D721Med (cell line): Measurements from ENCODE around the gene PRKRIP1.
"Not testable (repeated sequence)": the region's sequence is repeated elsewhere in the genome, so short reads cannot be mapped to it uniquely, and the experiment has no call there.

Experiments used
- DNase-seq: peaks from one replicate; pipeline ENCODE4 v3.0.0; 2011; ENCODE audit warnings: low spot score; ENCODE audit not compliant: insufficient read length
- FAIRE-seq: peaks from 2 replicates; lab custom pipeline; 2011; peaks lifted over from hg19 to GRCh38; lab: Jason Lieb, UNC
- TF ChIP-seq, protein P1 (sequence below): IDR thresholded peaks from 2 replicates; pipeline ENCODE4 v1.5.1; 2012; ENCODE audit warnings: mild to moderate bottlenecking, control low read depth; ENCODE audit not compliant: insufficient read depth; ENCODE audit errors: missing control alignments

The PRKRIP1 gene

DNA sequence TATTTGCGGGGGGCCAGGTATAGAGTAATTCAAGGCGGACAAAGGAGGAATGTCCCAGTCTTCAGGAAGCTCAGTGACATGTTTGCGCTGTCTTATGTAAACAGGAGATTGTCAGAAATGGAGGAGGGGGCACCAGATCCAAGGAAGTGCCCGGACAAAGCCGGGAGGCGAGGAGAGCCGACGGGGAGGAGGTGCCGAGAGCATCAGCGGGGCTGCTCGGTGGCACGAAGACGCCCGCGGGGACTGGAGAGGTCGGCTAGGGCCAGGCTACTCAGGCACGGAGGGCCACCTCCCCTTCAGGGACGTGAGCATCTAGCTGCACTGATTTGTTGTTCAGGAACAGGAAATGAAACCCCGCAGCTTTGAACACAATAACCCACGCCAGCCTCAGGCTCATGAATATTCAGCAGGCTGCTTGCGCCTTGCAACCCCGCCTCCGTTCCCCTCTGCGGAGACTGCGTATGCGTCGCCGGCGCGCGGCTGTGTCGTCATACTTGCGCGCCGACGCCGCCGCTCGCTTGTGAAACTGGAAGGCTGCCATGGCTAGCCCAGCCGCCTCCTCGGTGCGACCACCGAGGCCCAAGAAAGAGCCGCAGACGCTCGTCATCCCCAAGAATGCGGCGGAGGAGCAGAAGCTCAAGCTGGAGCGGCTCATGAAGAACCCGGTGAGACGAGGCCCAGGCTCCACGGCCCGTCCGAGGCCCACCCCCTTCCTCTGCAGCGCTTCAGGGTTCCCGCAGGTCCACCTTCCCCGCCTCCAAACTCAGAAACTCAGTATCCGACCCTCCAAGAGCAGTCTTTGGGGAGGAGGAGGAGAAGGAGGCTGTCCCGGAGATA is at the start of gene PRKRIP1:
Gene PRKRIP1 (plus strand): TSS at position 491 of the 837 bp plus-strand sequence. CDS start 49 bp downstream, at position 540.
- TF ChIP-seq, protein P1, sequence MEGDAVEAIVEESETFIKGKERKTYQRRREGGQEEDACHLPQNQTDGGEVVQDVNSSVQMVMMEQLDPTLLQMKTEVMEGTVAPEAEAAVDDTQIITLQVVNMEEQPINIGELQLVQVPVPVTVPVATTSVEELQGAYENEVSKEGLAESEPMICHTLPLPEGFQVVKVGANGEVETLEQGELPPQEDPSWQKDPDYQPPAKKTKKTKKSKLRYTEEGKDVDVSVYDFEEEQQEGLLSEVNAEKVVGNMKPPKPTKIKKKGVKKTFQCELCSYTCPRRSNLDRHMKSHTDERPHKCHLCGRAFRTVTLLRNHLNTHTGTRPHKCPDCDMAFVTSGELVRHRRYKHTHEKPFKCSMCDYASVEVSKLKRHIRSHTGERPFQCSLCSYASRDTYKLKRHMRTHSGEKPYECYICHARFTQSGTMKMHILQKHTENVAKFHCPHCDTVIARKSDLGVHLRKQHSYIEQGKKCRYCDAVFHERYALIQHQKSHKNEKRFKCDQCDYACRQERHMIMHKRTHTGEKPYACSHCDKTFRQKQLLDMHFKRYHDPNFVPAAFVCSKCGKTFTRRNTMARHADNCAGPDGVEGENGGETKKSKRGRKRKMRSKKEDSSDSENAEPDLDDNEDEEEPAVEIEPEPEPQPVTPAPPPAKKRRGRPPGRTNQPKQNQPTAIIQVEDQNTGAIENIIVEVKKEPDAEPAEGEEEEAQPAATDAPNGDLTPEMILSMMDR = no peak
- FAIRE-seq (no peak), DNase-seq (peak; percentile 70)

GRCh38 chr7:102346983-102347382 is 49.2 kb upstream of the PRKRIP1 start:
- not testable (repeated sequence) for DNase-seq, FAIRE-seq

GRCh38 chr7:102356344-102356743 is 39.8 kb upstream of the PRKRIP1 start, which contains the start of gene SPDYE6:
TSS of gene SPDYE6 (minus strand) at chr7:102356444. CDS start at chr7:102356023, 421 bp downstream.
- not testable (repeated sequence) for DNase-seq, FAIRE-seq

DNA sequence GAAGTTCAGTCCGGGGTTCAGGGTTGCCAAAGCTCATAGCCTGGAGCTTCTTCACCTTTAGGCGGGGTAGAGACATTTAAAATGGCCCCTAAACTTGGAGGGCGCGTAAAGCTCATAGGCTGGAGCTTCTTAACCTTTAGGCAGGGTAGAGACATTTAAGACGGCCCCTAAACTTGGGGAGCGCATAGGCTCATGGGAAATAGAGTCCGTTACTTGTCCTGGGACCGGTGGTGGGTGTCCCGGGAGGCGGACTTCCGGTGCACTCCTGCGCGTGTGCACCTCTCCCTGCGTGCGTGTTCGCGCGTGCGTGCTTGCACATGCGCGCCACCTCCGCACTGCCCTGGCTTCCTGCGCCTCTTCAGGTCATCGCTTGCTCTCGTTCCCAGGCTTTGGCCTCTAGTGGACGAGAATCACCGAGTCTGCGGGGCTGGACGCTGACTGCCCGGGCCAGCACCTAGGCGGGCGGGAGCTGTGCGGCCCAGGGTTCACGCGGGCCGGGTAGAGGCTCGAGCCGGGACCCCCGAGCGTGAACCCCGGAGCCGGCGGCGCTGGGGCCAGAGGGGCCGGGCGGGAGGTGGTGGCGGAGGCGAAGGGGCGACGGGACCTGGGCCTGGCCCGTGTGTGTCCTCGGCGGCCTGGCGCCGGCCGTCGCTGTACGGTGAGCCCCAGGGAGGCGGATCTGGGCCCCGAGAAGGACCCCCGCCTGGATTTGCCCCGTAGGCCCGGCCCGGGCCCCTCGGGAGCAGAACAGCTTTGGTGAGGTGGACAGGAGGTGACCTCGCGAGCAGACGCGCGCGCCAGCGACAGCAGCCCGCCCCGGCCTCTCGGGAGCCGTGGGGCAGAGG is 32.4 kb upstream of the PRKRIP1 start:
- DNase-seq = peak; percentile 34
- FAIRE-seq = not testable (repeated sequence)
- TF ChIP-seq, protein P1 = peak; percentile 2

DNA sequence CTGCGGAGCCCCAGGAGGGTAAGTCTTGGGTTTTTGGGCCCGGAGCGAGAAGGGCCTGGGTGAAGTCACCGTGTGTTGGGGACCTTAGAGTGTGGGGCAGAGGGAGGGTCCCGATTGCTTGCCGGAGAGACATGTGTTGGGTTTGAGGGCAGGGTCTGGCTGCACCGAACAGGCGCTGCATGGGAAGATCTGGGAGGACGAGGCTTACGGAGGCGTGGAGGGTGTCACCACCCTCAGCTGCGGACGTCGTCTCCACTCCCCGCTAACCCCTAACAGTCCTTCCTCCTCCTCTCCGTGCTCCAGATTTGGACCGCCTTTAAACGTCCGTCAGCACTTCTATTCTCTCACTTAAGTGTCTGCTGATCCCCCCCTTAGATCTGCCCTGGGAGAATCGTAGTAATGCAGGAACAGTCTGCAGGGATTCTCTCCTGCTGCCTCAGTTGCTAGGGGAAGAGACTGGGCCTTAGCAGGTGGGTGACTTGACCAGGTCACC is 31.7 kb upstream of the PRKRIP1 start:
- not testable (repeated sequence) for FAIRE-seq, DNase-seq

DNA sequence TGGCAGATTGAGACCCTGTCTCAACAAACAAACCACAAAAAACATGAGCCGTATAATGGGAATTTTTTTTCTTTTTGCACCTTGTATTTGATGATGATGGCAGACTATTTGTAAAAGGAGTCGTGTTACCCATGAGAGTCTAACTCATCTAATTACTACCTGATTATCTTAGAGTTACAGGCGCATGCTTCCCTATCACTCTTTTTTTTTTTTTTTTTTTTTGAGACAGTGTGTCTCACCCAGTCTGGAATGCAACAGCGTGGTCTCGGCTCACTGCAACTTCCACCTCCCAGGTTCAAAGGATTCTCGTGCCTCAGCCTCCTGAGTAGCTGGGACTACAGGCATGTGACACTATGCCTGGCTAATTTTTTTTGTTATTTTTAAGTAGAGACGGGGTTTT is 30.8 kb upstream of the PRKRIP1 start:
- DNase-seq, FAIRE-seq: not testable (repeated sequence)

- DNase-seq, FAIRE-seq: not testable (repeated sequence)
These were observed 26.1 kb upstream of the PRKRIP1 start for GRCh38 chr7:102370038-102370437.

DNA sequence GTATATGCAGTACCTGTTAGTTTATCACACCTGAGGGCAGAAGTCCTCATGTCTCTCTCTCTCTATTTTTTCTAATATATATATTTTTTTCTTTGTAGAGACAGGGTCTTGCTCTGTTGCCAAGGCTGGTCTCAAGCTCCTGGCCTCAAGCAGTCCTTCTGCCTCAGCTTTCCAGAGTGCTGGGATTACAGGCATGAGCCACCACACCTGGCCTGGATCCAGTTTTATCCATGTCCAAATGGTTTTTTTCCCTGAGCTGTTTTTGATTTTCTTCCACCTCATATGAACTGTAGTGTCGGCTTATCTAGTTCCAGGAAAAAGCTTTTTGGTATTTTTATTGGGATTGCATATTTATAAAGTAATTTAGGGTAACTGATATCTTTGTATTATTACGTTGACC is 23.4 kb upstream of the PRKRIP1 start:
- DNase-seq, FAIRE-seq: not testable (repeated sequence)

DNA sequence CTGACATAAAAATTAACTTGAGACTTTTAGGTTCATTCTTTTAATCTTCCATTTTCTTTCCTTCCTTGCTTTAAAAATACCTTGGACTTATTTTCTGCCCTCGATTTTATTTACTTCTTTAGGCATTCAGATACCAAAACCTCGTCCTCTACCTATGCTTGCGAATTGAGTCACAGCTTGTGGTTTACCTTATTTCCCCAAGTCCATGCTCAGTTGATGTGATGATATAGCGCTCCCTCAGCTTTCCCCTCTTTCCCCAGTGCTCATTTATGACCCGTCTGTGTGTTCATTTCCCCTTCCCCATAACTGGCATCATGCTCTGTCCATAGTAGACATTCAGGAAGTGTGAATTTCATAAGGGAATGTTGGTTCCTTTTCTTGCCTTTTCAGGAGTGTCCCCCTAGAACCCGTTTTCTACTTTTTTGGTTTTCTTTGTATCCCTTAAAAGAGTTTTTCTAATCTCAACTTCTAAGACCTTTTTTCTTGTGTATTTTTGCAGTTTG is 19.1 kb upstream of the PRKRIP1 start:
- TF ChIP-seq, protein P1 = no peak
- FAIRE-seq (no peak), DNase-seq (no peak)

DNA sequence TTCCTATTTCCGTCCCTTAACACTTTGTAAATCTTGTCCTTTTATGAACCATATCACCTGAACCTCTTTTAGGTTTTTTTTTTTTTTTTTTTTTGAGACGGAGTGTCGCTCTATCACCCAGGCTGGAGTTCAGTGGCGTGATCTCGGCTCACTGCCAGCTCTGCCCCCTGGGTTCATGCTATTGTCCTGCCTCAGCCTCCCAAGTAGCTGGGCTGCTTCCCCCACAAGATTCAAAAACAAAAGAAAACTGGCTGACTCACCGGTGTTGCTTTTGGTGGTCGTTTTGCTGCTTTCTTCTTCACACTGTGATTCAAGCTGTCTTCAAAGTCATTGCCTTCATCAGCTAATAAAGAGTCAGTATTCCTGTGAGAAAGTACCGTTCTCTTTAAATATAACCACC is 15.3 kb upstream of the PRKRIP1 start:
- not testable (repeated sequence) for FAIRE-seq, DNase-seq

DNA sequence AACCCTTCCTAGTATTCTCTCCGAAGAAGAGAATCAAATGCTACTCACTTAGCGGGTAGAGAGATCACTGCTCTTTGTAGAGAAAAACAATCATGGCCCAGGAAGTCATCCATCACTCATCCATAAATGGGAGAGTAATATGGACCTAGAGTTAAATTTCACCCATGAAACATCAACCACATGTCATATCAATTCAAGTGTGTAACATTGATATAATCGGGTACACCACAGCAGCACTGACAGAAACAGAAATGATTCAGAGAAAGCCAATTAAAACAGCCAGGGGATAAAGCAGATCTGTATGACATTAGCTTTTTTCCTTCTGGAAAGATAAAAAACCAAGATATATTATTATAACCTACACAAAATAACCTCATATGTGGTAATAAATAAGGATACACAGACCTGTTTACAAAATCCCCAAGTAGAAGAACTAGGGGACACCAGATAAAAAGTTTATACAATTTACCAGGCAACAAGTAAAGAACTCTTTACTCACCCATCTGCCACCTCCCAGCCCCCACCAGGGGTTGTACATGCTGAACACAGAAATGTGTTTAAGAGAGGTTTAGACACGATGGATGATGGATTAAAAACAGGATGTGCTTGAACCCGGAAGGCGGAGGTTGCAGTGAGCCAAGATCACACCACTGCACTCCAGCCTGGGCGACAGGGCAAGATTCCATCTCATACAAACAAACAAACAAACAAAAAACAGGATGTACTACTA is 14.3 kb upstream of the PRKRIP1 start:
- DNase-seq, FAIRE-seq: not testable (repeated sequence)
